ENCODE results near the gene CHST8. TPM values are rescaled to one million over a fixed set of nuclear protein-coding genes. Genes with fewer than 3 reads are reported as not detected.

Gene CHST8
- polyA plus RNA-seq, 1 of the 3 experiments (the other 2 are of a cell fraction) = 0.05 TPM

- H3K27me3 ChIP-seq (ENCODE audit: insufficient read depth) = no peaks in the 10 kb centered on the region
- ChIA-PET CTCF (interaction anchor here (3.1 kb wide), 1 partner anchor 55 kb away, joined by 11 read pairs; no protein-coding TSS in a partner anchor), POLR2A (interaction anchor here (1.4 kb wide), 1 partner anchor 215 kb away, joined by 6 read pairs; no protein-coding TSS in a partner anchor)
- no peaks in the 10 kb centered on the region for H4K20me1 ChIP-seq (ENCODE audit: insufficient read depth)
- H3K27ac ChIP-seq (ENCODE audit: low read depth in 2 of 2, low read length in 1 of 2) = peak overlapping the region in 1 of 2 experiments; percentile 24; a peak in 1 of 4 replicates
- no peak overlapping the region for H3K9ac ChIP-seq
- H2AFZ ChIP-seq (ENCODE audit: low read depth) = no peak overlapping the region
- H3K4me2 ChIP-seq = no peak overlapping the region
- no peak overlapping the region for H3K4me3 ChIP-seq (ENCODE audit: low read depth in 2 of 2, low read length in 1 of 2)
- no peak for TF ChIP-seq TCF12 (IDR thresholded peaks at IDR 0.05)
- TF ChIP-seq CTCF (IDR thresholded peaks at IDR 0.05) = no peak
- TF ChIP-seq RCOR1 (IDR thresholded peaks at IDR 0.05; ENCODE audit: low read length) = 0 out of 2 replicates have a peak, but pooled peaks have one; percentile 6
- peak; percentile 57 for TF ChIP-seq GATA2 (CRISPR knock-in tag; IDR thresholded peaks at IDR 0.05)
- TF ChIP-seq GABPA (IDR thresholded peaks at IDR 0.05; ENCODE audit: low read depth) = no peak
- TF ChIP-seq EP300 (IDR thresholded peaks at IDR 0.05; ENCODE audit: borderline replicate concordance in 1 of 2, low read depth in 1 of 2, low read length in 1 of 2) = peak in 1 of 2 experiments; percentile 59; a peak in 1 of 4 replicates
- TF ChIP-seq RAD21 (IDR thresholded peaks at IDR 0.05; ENCODE audit: low read length) = no peak
- no peak for TF ChIP-seq USF1 (IDR thresholded peaks at IDR 0.05; ENCODE audit: borderline replicate concordance, low read depth)
- no peak for TF ChIP-seq TEAD4 (IDR thresholded peaks at IDR 0.05; ENCODE audit: borderline replicate concordance, insufficient read depth)
- no peak for TF ChIP-seq FOXM1 (IDR thresholded peaks at IDR 0.05; ENCODE audit: low read depth)
- no peak for TF ChIP-seq RXRA (IDR thresholded peaks at IDR 0.05; ENCODE audit: borderline replicate concordance, low read depth)
- no peak for TF ChIP-seq FOSL2 (IDR thresholded peaks at IDR 0.05; ENCODE audit: borderline replicate concordance, low read depth)
- TF ChIP-seq EZH2phosphoT487 (IDR thresholded peaks at IDR 0.05; ENCODE audit: borderline replicate concordance, low read depth) = no peak
- no peak for TF ChIP-seq RFX5 (IDR thresholded peaks at IDR 0.05; ENCODE audit: low read length)
- no peak for TF ChIP-seq MAX (IDR thresholded peaks at IDR 0.05; ENCODE audit: low read depth)
- TF ChIP-seq MEF2A (IDR thresholded peaks at IDR 0.05; ENCODE audit: borderline replicate concordance, low read depth) = no peak
- no peak for TF ChIP-seq NFIC (IDR thresholded peaks at IDR 0.05; ENCODE audit: borderline replicate concordance)
- H3K9me2 ChIP-seq = no peaks in the 10 kb centered on the region
- no peaks in the 10 kb centered on the region for H3F3A ChIP-seq (replicated peaks; ENCODE audit: insufficient read depth)
- H3K9me3 ChIP-seq = no peaks in the 10 kb centered on the region
- no peaks in the 10 kb centered on the region for H3K36me3 ChIP-seq (replicated peaks in 1 of 2; ENCODE audit: control insufficient read depth in 1 of 2, insufficient read depth in 2 of 2, low read length in 1 of 2)
- WGBS (ENCODE audit: low lambda C conversion rate) = 24% methylated on average over 10 of the region's 11 CpGs
- DNase-seq = peak; percentile 65
- H3K4me1 ChIP-seq (ENCODE audit: control insufficient read depth in 1 of 2, insufficient read depth in 2 of 2, low read depth in 1 of 2, low read length in 1 of 2) = peaks cover 0 to 48% of the 10 kb centered on the region in 2 experiments; a peak in 1 of 4 replicates
- no peaks in the 10 kb centered on the region for H3K79me2 ChIP-seq (ENCODE audit: insufficient read depth)
These were observed 100.9 kb downstream of the CHST8 start for GRCh38 chr19:33722456-33723239.

All from SK-N-SH (cell line).